ENCODE data around the gene YWHAB. TPM values are rescaled to one million over a fixed set of nuclear protein-coding genes. Genes with fewer than 3 reads are reported as not detected.

YWHAB gene
- total RNA-seq, 1 experiment from 2014 or later = 216 TPM

- no peak for DNase-seq (ENCODE audit: low spot score)
- no peak overlapping the region for H3K4me3 Mint-ChIP-seq
- TF ChIP-seq HMGXB4 (CRISPR knock-in tag; IDR thresholded peaks at IDR 0.05) = no peak
- no peak for TF ChIP-seq CREM (CRISPR knock-in tag; IDR thresholded peaks at IDR 0.05)
- no peak for TF ChIP-seq IRF1 (CRISPR knock-in tag; IDR thresholded peaks at IDR 0.05)
- TF ChIP-seq USF1 (CRISPR knock-in tag; IDR thresholded peaks at IDR 0.05) = no peak
- no peak for TF ChIP-seq NR1H2 (CRISPR knock-in tag; IDR thresholded peaks at IDR 0.05)
- no peak for TF ChIP-seq MXD4 (CRISPR knock-in tag; IDR thresholded peaks at IDR 0.05; ENCODE audit: borderline replicate concordance)
- H3K36me3 Mint-ChIP-seq = peaks cover 34% of the 10 kb centered on the region
- ATAC-seq = peak; percentile 24; the same call in 1 of the 2 replicates
- ChIA-PET POLR2A (no interaction called here), CTCF (no interaction called here)
- no peaks in the 10 kb centered on the region for H3K27me3 Mint-ChIP-seq (ENCODE audit: low read depth)
- H3K27ac Mint-ChIP-seq = no peak overlapping the region
- H3K4me1 Mint-ChIP-seq = no peaks in the 10 kb centered on the region
- no peaks in the 10 kb centered on the region for H3K9me3 Mint-ChIP-seq
These were observed 45.1 kb downstream of the YWHAB start for GRCh38 chr20:44930517-44931168.

- Mint-ChIP-seq H3K27ac (no peak overlapping the region), H3K4me1 (no peaks in the 10 kb centered on the region), H3K9me3 (no peaks in the 10 kb centered on the region), H3K4me3 (no peak overlapping the region), H3K27me3 (ENCODE audit: low read depth) (no peaks in the 10 kb centered on the region), H3K36me3 (peaks cover 45% of the 10 kb centered on the region)
- no peak for DNase-seq (ENCODE audit: low spot score)
- CTCF ChIA-PET = no interaction called here
- ATAC-seq = no peak
- TF ChIP-seq CDX4 (CRISPR knock-in tag; IDR thresholded peaks at IDR 0.05; ENCODE audit: borderline replicate concordance) = no peak
- TF ChIP-seq IRF1 (CRISPR knock-in tag; IDR thresholded peaks at IDR 0.05) = no peak
- TF ChIP-seq ATF3 (CRISPR knock-in tag; conservative IDR thresholded peaks at IDR 0.05) = no peak
- no peak for TF ChIP-seq SMAD3 (CRISPR knock-in tag; IDR thresholded peaks at IDR 0.05; ENCODE audit: borderline replicate concordance)
- TF ChIP-seq NR3C1 (CRISPR knock-in tag; conservative IDR thresholded peaks at IDR 0.05; ENCODE audit: low read depth) = no peak
- TF ChIP-seq MXD4 (CRISPR knock-in tag; IDR thresholded peaks at IDR 0.05; ENCODE audit: borderline replicate concordance) = no peak
- TF ChIP-seq MAX (CRISPR knock-in tag; IDR thresholded peaks at IDR 0.05) = no peak
- no peak for TF ChIP-seq ZSCAN18 (CRISPR knock-in tag; IDR thresholded peaks at IDR 0.05)
- no peak for TF ChIP-seq ZNF121 (CRISPR knock-in tag; IDR thresholded peaks at IDR 0.05)
- no peak for TF ChIP-seq RELA (CRISPR knock-in tag; IDR thresholded peaks at IDR 0.05; ENCODE audit: borderline replicate concordance)
- no peak for TF ChIP-seq GABPB1 (CRISPR knock-in tag; IDR thresholded peaks at IDR 0.05)
- POLR2A ChIA-PET = no interaction called here
These were observed 46.4 kb downstream of the YWHAB start for GRCh38 chr20:44931911-44932310.

All from WTC11 (cell line).